ENCODE results near the gene HSF2BP.
"Not testable (repeated sequence)": the region's sequence is repeated elsewhere in the genome, so short reads cannot be mapped to it uniquely, and the experiment has no call there.

Gene HSF2BP

GRCh38 chr21:43687566-43688399, 28.5 kb upstream of the HSF2BP start:
- DNase-seq, result no peak

GRCh38 chr21:43686811-43687565, 27.7 kb upstream of the HSF2BP start:
- no peak for DNase-seq

- no peak for DNase-seq
Measured at GRCh38 chr21:43684424-43684823, 25.1 kb upstream of the HSF2BP start.

- no peak for DNase-seq
Measured at GRCh38 chr21:43681650-43682049, 22.4 kb upstream of the HSF2BP start.

- not testable (repeated sequence) for DNase-seq
Measured at GRCh38 chr21:43680421-43680820, 21.1 kb upstream of the HSF2BP start.

GRCh38 chr21:43679951-43680350, 20.7 kb upstream of the HSF2BP start:
- DNase-seq, result no peak

- no peak for DNase-seq
Measured at GRCh38 chr21:43676391-43676790, 17.1 kb upstream of the HSF2BP start.

- no peak for DNase-seq
Measured at GRCh38 chr21:43675871-43676270, 16.6 kb upstream of the HSF2BP start.

GRCh38 chr21:43669828-43670605, 10.7 kb upstream of the HSF2BP start:
- DNase-seq, result no peak

- DNase-seq, result no peak
Measured at GRCh38 chr21:43667191-43667904, 8.1 kb upstream of the HSF2BP start.

- DNase-seq, result no peak
Measured at GRCh38 chr21:43665879-43666278, 6.6 kb upstream of the HSF2BP start.

GRCh38 chr21:43664358-43664757, 5.1 kb upstream of the HSF2BP start:
- no peak for DNase-seq

- DNase-seq, result no peak
Measured at GRCh38 chr21:43663033-43663432, 3.7 kb upstream of the HSF2BP start.

- DNase-seq, result no peak
Measured at GRCh38 chr21:43662286-43662685, 3.0 kb upstream of the HSF2BP start.

- DNase-seq, result no peak
Measured at GRCh38 chr21:43658769-43659135, 536 bp downstream of the HSF2BP start.

GRCh38 chr21:43658088-43658741, 1.1 kb downstream of the HSF2BP start:
- DNase-seq, result no peak

GRCh38 chr21:43657355-43658087, 1.8 kb downstream of the HSF2BP start:
- DNase-seq, result no peak

GRCh38 chr21:43654806-43655489, 4.3 kb downstream of the HSF2BP start:
- DNase-seq, result no peak

- DNase-seq, result no peak
Measured at GRCh38 chr21:43653626-43654025, 5.7 kb downstream of the HSF2BP start.

GRCh38 chr21:43652616-43653015, 6.7 kb downstream of the HSF2BP start:
- DNase-seq, result no peak

GRCh38 chr21:43651926-43652325, 7.4 kb downstream of the HSF2BP start:
- DNase-seq, result not testable (repeated sequence)
